GM19239 (cell line): ENCODE data around the gene FBXW5.

ENCODE experiments used
- DNase-seq: peaks from one replicate; pipeline ENCODE4 v3.0.0; 2011; ENCODE audit warnings: low spot score; ENCODE audit not compliant: insufficient read length
- FAIRE-seq: peaks from 2 replicates; lab custom pipeline; 2011; peaks lifted over from hg19 to GRCh38; lab: Jason Lieb, UNC

Gene FBXW5

DNA sequence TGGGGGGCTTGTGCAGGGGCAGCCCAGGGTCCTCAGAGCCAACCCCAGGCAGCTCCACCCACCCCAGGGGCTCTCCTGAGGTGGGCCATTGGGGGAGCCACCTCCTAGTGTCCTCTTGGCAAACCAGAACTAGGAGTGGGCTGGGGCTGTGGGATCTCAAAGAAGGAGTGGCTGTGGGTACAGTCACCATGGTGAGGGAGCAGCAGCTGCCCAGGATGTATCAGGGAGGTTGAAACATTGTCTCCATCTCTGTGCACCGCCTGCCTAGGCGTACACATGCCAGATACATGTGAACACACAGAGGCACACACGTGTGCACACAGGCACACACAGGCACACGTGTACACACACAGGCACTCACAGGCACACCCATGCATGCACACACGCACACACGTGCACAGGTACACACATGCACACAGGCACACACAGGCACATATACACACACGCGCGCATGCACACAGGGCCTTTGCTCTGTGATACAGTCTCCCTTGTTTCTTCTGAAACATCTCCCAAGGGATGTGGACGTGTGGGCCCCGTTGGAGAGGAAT is 18.2 kb upstream of the FBXW5 start:
- no peak for FAIRE-seq
- no peak for DNase-seq

DNA sequence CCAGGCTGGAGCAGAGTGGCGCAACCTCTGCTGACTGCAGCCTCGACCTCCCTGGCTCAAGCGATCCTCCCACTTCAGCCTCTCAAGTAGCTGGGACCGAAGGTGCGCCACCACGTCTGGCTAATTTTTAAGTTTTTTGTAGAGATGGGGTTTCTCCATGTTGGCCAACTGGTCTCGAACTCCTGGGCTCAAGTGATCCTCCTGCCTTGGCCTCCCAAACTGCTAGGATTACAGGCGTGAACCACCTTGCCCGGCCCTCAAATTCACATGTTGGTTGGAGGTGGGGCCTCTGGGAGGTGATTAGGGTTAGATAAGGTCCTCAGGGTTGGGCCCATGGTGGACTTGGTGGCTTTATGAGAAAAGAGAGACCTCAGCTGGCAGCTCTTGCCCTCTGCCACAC is 17.6 kb upstream of the FBXW5 start:
- FAIRE-seq (no peak), DNase-seq (no peak)

DNA sequence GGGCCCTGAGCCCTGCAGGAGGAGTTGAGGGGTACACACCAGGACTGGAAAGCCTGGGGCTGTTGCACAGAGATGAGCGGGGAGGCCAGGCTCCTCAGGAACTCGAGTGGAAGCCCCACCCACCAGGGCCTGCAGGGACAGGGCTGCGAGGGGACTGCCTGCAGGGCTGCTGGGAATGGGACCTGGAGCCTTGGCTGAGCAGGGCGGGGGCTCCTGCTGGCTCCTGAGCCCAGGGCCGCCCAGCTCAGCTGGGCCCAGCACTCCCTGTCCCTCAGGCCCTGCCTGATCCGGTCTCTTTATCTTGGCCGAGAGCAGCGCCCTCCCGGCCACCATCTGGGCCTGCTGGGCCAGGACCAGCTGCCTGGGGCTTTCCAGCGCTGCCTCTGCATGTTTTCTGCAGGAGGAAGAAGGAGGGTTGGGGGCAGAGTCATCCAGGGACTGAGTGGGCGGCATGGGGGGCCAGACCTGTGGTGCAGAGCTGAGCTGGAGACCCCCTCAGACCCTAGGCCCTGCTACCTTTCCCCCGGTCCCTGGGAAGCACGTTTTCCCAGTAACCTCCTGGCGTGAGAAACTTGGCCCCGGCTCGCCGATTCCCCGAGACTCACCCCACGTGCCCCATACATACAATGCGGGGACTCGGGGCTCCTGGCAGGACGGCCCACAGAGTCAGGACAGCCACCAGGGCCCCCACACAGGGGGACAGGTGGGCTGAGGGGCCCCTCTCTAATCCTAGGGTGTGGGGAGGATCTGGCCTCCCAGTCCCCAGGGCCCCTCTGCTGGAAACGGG is 16.9 kb upstream of the FBXW5 start:
- DNase-seq (no peak), FAIRE-seq (no peak)

DNA sequence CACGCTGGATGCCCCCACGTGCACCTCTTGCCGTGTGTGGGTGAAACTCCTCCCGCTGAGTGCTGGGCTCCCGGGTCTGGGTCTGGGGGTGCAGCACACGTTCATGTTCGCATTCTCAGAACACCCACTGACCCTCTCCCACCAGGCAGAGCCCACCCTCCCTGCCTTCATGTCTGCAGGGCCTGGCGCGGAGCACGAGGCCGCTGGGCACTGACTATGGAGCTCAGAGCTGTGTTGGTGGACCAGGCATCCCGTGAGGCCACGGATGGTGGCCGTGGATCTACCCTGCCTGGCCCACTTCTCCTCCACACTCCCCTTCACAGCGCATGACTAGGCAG is 16.4 kb upstream of the FBXW5 start:
- no peak for FAIRE-seq
- no peak for DNase-seq

DNA sequence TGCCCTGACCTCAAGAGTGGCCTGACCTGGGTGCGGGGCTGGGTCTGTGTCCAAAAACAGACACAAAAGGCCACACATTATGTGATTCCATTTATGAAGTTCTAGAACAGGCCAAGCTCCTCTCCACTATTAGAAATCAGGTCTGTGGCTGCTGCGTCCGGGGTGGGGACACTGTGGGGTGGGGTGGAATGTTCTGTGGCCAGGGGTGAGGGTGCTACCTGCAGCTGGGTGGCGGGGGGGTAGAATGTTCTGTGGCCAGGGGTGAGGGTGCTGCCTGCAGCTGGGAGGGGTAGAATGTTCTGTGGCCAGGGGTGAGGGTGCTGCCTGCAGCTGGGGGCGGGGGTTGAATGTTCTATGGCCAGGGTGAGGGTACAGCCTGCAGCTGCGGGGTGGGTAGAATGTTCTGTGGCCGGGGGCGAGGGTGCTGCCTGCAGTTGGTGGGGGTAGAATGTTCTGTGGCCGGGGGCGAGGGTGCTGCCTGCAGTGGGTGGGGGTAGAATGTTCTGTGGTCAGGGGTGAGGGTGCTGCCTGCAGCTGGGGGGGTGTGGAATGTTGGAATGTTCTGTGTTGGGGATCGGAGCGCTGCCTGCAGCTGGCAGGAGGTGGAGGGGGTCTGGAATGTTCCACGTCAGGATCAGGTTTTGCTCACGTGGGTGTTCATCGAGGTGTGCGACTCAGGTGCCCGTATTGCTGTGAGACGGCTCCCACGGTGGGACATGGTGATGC is 15.8 kb upstream of the FBXW5 start:
- FAIRE-seq (no peak), DNase-seq (no peak)

DNA sequence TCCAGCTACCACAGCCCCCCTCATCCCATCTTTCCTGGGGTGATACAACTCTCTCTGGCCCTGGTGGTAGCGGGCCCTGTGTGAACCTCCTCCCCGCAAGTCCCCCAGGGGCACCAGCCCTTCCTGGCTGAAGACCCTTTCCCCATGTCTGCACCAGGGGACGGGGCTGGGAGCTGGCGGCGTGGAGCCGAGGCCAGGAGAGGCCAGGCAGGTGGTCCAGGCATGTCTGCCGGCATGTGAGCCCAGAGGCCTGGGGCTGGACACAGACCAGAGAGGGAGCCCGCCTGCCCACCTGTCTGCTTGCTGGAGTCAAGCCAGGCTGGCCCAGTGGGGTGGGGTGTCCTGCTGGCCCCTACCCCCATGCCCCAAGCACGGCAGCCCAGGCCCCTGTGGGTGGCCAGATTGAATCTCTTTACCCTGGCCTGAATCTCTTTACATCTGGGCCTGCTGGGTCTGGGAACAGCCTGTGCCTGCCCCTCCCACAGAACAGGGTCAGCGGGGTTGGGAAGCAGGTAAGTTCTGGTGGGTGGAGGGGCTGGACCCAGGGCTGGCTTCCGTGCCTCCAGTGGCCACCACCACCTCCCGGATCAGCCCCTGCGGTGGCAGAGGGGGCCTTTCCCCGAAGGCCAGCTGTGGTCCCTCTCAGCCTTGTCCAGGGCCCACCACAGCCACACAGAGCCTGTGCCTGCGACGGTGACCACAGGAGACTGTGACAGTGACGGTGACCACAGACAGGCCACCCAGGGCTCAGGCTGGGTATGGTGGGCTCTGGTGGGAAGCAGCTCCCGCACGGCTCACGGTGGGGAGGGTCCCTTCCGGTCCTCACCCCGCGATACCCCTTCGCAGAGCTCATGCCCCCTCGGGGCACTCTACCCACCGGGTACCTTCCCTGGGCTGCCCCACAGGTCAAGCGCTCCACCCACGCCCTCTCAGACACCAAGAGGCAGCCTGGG is 14.6 kb upstream of the FBXW5 start:
- DNase-seq (no peak), FAIRE-seq (no peak)

DNA sequence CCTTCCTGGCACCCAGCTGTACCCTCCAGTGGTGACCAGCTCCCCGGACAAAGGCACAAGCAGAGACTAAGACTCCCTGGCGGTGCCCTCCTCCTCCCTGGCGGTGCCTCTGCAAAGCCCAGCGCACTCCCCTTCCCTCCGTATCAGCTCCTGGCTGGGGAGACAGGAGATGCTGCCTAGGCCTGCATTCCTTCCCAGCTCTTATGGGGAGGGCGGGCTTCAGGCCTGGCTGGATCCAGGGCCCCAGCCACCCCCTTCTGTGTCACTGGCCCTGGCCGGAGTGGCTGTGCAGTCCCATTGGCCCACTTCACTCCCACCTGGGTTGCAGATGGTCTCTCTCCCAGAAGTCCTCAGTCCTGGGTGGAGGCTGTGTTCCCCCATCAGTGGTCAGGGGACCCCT is 13.9 kb upstream of the FBXW5 start:
- no peak for FAIRE-seq
- DNase-seq: no peak

DNA sequence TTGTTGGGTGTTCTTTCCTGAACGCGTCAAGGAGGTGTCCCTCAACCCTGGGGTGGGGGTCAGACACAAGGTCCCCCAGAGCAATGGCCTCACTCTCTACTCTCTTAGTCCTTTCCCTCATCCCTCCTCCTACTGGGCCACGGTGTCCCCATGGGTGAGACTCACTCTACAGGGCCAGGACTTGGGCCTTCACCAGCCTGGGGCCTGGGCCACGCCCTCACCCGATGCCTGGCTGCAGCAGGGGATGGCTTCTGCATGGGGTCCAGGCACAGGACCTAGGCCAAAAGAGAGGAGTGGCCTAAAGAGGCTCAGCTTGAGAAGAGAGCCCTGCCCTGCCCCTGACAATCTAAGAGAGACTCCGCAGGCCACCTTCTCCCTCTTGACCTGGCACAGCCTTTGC is 13.4 kb upstream of the FBXW5 start:
- DNase-seq (no peak), FAIRE-seq (no peak)

DNA sequence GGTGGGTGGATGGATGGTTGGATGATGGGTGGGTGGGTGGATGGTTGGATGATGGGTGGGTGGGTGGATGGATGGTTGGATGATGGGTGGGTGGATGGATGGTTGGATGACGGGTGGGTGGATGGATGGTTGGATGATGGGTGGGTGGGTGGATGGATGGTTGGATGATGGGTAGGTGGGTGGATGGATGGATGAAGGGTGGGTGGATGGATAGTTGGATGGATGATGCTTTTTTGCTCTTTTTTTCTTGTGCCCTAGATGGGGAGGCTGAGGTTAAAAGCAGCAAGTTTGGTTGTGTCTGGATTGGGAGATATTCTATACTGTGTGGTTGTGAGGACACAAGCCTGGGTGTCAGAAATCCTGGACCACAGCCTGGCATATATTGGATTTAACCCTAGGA is 12.9 kb upstream of the FBXW5 start:
- FAIRE-seq (no peak), DNase-seq (no peak)

DNA sequence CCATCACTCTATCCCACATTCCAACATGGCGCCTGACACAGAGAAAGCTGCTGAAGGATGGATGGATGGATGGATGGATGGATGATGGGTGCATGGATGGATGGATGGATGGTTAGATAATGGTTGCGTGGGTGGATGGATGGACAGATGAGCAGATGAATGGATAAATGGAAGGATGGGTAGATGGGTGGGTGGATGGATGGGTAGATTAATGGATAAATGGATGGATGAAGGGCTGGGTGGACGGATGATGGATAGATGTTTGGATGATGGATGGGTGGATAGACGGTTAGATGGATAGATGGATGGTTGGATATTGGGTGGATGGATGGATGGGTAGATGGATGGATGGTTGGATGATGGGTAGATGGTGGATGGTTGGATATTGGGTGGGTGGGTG is 12.1 kb upstream of the FBXW5 start:
- DNase-seq: no peak
- FAIRE-seq: no peak

DNA sequence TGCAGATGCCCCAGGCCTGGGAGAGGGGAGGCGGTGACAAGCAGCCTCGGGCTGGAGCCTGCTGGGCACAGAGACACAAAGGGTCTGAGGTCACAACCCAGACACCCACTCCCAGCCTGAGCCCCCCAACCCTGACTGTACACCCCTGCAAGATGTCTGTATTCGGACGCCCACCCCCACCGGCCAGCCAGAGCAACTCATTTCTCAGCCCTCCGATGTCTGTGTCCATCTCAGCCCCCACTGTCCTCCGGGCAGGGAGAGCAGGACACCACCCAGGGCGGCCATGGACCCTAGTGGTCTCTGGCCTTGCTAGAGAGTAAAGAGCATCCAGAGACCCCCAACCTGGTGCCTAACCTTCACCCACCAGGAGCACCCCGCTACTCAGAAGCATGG is 11.4 kb upstream of the FBXW5 start:
- no peak for DNase-seq
- FAIRE-seq: no peak

DNA sequence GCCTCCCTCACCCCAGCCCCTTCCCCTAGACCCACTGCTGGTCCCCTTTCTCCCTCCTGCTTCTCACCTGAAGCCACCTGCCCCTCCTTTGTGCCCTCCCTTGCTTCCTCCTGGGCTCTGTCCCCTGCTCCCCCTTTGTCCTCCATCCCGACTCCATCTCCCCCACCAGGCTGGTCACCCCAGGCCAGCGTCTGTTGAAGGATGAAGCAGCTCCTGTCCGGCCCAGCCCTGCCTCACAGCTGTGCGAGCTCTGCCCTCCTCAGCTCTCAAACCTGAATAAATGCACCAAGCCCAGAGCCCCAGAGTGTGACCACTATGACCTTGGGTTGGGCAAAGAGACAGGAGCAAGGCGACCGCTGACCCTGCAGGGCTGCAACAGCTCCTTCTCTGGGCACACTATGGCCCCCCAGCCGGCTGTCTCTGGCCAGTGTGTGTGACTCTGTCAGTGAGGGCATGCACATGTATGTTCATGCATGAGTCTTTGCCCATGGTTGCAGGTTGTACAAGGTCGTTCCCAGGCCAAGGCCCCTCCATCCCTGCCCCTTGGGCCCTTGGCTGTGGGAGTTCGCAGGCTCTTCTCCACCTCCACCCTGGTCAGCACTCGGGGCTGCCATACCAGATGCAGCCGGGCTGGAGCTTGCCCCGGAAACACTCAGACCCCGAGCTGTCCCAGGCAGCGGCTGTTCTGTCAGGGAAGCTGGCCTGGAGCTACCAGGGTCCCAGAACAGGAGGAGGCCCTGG is 10.8 kb upstream of the FBXW5 start:
- FAIRE-seq (no peak), DNase-seq (no peak)

DNA sequence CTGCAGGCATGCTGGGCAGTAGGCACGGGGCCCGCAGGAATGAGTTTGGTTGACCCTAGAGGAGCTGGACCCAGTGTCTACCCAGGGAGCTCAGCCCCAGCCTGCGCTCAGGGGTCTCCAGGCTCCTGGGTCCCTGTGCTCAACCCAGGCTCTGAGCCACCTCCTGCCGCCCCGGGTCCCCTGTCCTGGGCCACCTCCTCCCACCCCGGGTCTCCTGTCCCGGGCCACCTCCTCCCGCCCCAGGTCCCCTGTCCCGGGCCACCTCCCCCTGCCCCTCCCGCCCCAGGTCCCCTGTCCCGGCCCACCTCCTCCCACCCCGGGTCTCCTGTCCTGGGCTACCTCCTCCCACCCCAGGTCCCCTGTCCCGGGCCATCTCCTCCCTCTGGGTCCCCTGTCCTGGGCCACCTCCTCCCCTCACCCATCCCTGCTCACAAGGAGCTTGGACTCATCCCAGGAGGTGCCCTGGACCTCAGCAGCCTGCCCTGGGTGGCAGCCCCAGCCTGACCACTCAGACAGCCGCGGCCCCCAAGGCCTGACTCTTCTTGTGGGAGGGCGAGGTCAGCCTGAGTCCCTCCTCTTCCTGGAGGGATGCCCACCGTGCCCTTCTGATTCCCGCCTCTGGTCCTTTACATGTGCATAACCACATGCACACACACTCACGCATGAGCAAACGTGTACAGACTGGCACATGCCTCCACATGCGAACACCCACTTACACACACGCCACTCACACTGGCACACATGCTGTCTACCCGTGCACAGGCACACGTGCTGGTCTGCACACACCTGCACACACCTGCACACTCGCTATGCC is 9.9 kb upstream of the FBXW5 start:
- FAIRE-seq (no peak), DNase-seq (no peak)

DNA sequence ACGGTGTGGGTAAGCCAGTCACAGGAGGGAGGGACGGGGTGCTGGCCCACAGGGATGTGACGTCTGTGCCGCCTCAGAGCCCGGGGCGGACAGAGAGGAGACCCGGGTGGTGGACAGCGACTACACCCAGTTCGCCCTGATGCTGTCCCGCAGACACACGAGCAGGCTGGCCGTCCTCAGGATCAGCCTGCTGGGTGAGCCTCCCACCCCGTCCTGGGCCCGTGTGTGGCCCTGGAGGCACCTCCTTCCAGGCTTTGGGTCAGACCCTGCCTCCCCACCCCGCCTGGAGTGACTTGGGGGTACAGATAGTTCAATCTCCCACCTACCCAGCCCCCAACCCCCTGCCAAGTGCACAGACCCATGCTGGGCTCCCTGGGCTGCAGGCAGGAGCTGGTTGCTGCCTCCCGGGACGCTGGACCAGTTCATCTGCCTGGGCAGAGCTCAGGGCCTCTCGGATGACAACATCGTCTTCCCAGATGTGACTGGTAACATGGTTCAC is 9.3 kb upstream of the FBXW5 start:
- DNase-seq: no peak
- FAIRE-seq: no peak

DNA sequence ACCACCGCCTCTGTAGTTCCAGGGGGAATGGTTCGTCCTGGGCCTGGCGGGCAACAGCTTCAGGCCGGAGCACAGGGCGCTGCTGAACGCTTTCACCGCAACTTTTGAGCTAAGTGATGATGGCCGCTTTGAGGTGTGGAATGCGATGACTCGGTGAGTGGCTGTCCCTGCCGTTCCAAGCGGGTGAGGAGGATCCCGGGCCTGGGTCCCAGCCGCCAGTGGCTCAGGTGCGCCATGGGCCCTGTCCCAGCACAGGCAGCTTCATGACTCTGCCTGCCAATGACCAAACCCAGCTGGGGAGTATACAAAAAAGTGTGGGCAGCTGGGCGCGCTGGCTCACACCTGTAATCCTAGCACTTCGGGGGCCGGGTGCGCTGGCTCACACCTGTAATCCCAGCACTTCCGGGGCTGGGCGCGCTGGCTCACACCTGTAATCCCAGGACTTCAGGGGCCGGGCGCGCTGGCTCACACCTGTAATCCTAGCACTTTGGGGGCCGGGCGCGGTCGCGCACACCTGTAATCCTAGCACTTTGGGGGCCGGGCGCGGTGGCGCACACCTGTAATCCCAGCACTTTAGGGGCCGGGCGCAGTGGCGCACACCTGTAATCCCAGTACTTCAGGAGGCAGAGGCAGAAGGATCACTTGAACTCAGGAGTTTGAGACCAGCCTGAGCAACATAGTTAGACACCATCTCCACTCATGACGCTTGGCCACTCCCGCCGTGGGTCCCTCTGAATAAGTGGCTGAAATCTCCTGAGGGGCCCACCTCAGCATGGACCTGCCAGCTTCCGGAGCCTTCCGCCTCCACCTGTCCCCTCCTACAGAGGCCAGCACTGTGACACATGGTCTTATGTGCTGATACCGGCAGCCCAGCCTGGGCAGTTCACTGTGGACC is 8.6 kb upstream of the FBXW5 start:
- FAIRE-seq (no peak), DNase-seq (no peak)

DNA sequence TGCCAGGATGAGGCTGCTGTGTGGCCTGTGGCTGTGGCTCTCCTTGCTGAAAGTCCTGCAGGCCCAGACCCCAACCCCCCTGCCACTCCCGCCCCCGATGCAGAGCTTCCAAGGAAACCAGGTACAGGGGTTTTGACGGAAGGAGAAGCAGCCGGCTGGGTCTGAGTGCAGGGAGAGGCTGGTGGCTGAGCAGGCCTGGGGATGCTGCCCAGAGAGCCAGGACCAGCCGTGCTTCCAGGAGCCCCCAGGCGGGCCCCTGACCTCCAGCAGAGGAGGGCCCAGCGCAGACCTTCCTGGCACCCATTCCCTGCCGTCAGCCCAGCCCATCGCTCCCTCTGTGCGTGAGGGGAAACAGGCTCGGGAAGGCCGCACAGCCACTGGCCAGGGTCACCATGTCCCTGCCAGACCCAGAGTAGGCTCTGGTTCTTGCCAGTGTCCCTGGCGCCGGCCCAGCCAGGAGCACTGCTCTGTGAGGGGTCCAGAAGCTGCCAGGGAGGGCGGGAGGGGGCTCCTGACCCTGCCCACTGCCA is 7.8 kb upstream of the FBXW5 start:
- DNase-seq (no peak), FAIRE-seq (no peak)

DNA sequence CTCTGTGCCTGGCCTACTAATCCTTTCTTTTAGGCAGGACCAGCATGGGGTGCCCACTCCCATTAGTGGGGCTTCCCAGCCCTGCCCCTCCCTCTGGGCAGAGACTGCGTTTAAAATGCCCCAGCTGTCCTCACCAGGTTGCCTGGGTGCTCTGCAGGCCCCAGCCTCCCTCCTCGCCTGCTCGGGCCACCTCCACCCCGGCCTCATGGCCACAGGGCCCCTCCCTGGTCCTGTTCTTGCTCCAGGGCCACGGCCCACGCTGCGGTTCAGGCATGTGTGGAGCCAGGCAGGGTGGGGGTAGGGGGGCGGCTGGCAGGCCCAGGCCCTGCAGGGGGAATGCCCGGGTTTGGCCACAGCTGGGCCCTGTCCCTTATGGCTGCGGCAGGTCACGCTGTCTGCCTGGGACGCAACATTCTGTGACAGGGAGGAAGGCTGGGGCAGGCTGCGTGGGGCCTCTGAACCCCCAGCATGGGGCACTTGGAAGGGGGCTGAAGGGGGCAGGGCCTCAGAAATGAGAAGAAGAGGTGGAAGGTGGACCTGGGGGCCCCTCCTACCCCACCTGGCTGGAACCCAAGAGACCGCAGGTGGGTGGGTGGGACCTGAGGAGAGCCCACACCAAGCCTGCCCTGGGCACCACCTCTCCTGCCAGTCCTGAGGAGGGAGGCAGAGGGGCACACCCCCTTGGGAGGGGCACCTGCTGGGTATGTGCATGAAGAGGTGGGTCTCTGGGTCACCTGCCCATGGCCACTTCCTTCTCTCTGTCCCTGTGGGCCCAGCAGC is 7.2 kb upstream of the FBXW5 start, which contains the start of gene LCN12:
LCN12 (plus strand) TSS at position 733 of the 780 bp plus-strand sequence. CDS start 55 bp downstream, outside the sequence.
- no peak for FAIRE-seq
- no peak for DNase-seq
